Adrenal gland (tissue), 12 donors: ENCODE results near the gene ACVR1B. TPM values are rescaled to one million over a fixed set of nuclear protein-coding genes. Genes with fewer than 3 reads are reported as not detected.

Experiments used
- DNase-seq, 7 donors: peaks; one replicate each; pipeline ENCODE4 v3.0.0-alpha.2; 2019 to 2020
- H3K27ac ChIP-seq, 5 donors: fragments of 200-600 bp; sonication (generic) in 4 of 5; 1 replicate in 3 of 5; 2 replicates in 2 of 5; pipeline versions ENCODE4 v1.5.1 to v1.8.0; 2016 to 2020; ENCODE audit warnings: mild to moderate bottlenecking in 1 of 5
- H3K27me3 ChIP-seq: fragments of 200-600 bp; 2 replicates; pipeline ENCODE4 v1.8.0; 2021
- H3K36me3 ChIP-seq, 2 donors: fragments of 200-600 bp; replicated peaks in 1 of 2; 1 replicate in 1 of 2; 2 replicates in 1 of 2; pipeline versions ENCODE4 v1.5.1 to v1.8.0; 2018 to 2022
- H3K4me1 ChIP-seq, 2 donors: fragments of 200-600 bp; replicated peaks in 1 of 2; 1 replicate in 1 of 2; 2 replicates in 1 of 2; pipeline versions ENCODE4 v1.5.1 to v1.8.0; 2018 to 2021
- H3K4me3 ChIP-seq, 4 donors: fragments of 200-600 bp; sonication (generic) in 3 of 4; one replicate each; pipeline ENCODE4 v1.5.1; 2016 to 2018
- H3K9me3 ChIP-seq, 3 donors: fragments of 200-600 bp; sonication (generic) in 1 of 3; replicated peaks in 1 of 3; 1 replicate in 2 of 3; 2 replicates in 1 of 3; pipeline versions ENCODE4 v1.5.1 to v1.8.0; 2016 to 2021
- POLR2A ChIP-seq, 2 donors: fragments of 450-650 bp; IDR thresholded peaks; one replicate each; pipeline ENCODE4 v1.6.1; 2017; ENCODE audit warnings: antibody characterized with exemption in 2 of 2, mild to moderate bottlenecking in 2 of 2, moderate library complexity in 1 of 2
- WGBS, 4 donors: extraction: QIAGEN DNeasy Blood & Tissue Kit in 2 of 4; methylation state at CpG; one replicate each; pipeline versions ENCODE4 v1.1.5 to v1.1.7; 2013 to 2017; 5-methylcytosine and 5-hydroxymethylcytosine counted together
- intact Hi-C, 2 donors: fragments of 100-400 bp; cut with DNase I; formaldehyde crosslinking; loops; one replicate each; pipeline versions ENCODE4 v1.14.1 to v1.15.0; 2022 to 2023
- polyA plus RNA-seq, 3 donors: library from polyadenylated mRNA; stranded (reverse); fragments of 200-250 nt in 2 of 3; fragments of 350-450 nt in 1 of 3; fragmentation: Illumina TruSeq in 1 of 3; extraction: RNeasy Lipid Tissue Mini Kit (QIAGEN cat#74804) in 1 of 3; gene quantifications; one replicate each; pipeline ENCODE4 v1.2.3, GENCODE V29; 2013 to 2014
- total RNA-seq, 9 donors: library from RNA; depleted of rRNA in 4 of 9; stranded (reverse); fragments of >200 nt in 4 of 9; fragments of 120-200 nt in 1 of 9; fragmentation: NEBNext Ultra II Directional in 1 of 9; extraction: Animal tissue kit (Norgen Biotek cat#: 25700) in 1 of 9; gene quantifications; one replicate each; pipeline versions ENCODE4 v1.1.0 to v1.2.4, GENCODE V29; 2013 to 2023
- TF ChIP-seq, protein P1 (sequence below), 6 experiments: fragments of 450-650 bp in 4 of 6; fragments of 200-600 bp in 2 of 6; sonication (generic) in 1 of 6; IDR thresholded peaks; 1 replicate in 5 of 6; 2 replicates in 1 of 6; pipeline versions ENCODE4 v1.5.1 to v1.8.0; 2016 to 2021; ENCODE audit warnings: antibody characterized with exemption in 6 of 6, mild to moderate bottlenecking in 2 of 6, moderate library complexity in 1 of 6
- donor health status: healthy with polysubstance abuse.
- donor health status: Bipolar disorder and iron deficiency.
- donor health status: DM: yes; HTN: yes; CAD: no.
- donor health status: DM: no; HTN: no; CAD: no.
- donor health status: DM: no; HTN: no; CAD: no.
- donor health status: DM: yes; HTN: yes; CAD: no.

Gene ACVR1B
- total and polyA plus RNA-seq, 12 donors = 6.3 to 26.3 (median 13.9) TPM

DNA sequence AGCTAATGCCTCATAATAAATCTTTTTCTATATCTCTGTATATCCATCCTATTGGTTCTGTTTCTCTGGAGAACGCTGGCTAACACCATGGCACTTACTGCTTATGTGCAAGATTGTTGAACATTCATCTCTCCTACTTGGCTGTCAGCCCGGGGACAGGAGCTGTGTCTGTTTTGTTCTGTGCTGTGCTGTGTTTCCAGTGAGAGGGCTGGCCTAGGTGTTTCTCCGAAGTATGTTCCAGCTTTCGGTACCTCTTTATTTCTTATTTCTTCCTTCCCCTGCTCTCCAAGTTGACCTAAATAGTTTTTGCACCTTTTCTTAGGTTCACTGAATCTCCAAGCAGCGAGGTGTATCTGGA lies 80.9 kb downstream of the ACVR1B start:
- 1 to 3% (median 2%) methylated on average over 5 of the region's 5 CpGs for WGBS, 4 donors
- H3K36me3 ChIP-seq = no peaks in the 10 kb centered on the region
- TF ChIP-seq, protein P1, sequence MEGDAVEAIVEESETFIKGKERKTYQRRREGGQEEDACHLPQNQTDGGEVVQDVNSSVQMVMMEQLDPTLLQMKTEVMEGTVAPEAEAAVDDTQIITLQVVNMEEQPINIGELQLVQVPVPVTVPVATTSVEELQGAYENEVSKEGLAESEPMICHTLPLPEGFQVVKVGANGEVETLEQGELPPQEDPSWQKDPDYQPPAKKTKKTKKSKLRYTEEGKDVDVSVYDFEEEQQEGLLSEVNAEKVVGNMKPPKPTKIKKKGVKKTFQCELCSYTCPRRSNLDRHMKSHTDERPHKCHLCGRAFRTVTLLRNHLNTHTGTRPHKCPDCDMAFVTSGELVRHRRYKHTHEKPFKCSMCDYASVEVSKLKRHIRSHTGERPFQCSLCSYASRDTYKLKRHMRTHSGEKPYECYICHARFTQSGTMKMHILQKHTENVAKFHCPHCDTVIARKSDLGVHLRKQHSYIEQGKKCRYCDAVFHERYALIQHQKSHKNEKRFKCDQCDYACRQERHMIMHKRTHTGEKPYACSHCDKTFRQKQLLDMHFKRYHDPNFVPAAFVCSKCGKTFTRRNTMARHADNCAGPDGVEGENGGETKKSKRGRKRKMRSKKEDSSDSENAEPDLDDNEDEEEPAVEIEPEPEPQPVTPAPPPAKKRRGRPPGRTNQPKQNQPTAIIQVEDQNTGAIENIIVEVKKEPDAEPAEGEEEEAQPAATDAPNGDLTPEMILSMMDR (IDR thresholded peaks at IDR 0.05) = no peak
- no peak for TF ChIP-seq POLR2A (IDR thresholded peaks at IDR 0.05)
- H3K4me1 ChIP-seq = peaks cover 15 to 25% of the 10 kb centered on the region in 2 donors
- H3K9me3 ChIP-seq = no peaks in the 10 kb centered on the region
- peak overlapping the region in 2 of 4 donors; percentile 2 to 31 for H3K4me3 ChIP-seq
- peak; percentile 79 to 96 (median 89) for DNase-seq
- peak overlapping the region; percentile 74 to 95 (median 91) for H3K27ac ChIP-seq
- intact Hi-C loops = loop anchor here in 1 of 2 donors (2.0 kb wide), 1 partner anchor 18 kb away; the partner anchor contains the start of gene NR4A1
- no peaks in the 10 kb centered on the region for H3K27me3 ChIP-seq

DNA sequence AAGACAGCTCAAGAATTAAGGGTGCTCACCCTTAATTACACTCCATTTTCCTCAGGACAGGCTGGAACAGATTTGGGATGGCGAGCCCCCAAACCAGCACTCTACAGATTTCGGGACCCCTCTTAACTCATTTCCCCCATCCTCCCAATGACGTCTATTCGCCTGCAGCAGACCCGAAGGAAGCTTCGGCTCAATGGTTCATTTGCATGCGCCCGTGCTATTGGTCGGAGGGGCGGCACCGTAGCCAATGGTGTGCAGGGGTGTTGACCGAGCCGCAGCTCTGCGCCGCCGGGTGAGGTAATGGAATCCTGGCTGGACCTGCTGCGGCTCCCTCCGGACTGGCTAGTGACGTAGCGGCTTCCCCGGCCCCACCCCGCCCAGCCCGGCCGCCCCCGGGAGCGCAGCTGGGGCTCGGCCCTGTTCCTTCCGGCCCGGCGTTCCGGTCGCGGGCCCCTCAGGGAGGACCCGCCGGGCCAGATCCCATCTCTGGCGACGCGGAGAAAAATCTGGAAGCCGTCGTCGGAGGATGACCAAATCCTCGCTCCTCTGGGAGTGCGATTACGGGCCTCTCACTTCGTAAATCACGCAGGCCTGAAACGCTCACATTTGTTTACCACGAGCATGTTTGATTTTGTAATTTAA lies 81.4 kb downstream of the ACVR1B start:
- DNase-seq = peak; percentile 98 to 99 (median 99)
- Histone ChIP-seq H3K4me3 (peak overlapping the region in 2 of 4 donors; percentile 14 to 31), H3K36me3 (no peaks in the 10 kb centered on the region), H3K9me3 (no peaks in the 10 kb centered on the region), H3K27ac (peak overlapping the region; percentile 74 to 95 (median 91)), H3K4me1 (peaks cover 18 to 30% of the 10 kb centered on the region in 2 donors), H3K27me3 (no peaks in the 10 kb centered on the region)
- intact Hi-C loops = loop anchor here in 1 of 2 donors (2.0 kb wide), 1 partner anchor 18 kb away; the partner anchor contains the start of gene NR4A1
- WGBS, 4 donors = 0 to 1% (median 0%) methylated on average over 19 to 48 of the region's 48 CpGs
- TF ChIP-seq, protein P1 (IDR thresholded peaks at IDR 0.05) = no peak
- peak; percentile 79 to 83 for TF ChIP-seq POLR2A (IDR thresholded peaks at IDR 0.05)

DNA sequence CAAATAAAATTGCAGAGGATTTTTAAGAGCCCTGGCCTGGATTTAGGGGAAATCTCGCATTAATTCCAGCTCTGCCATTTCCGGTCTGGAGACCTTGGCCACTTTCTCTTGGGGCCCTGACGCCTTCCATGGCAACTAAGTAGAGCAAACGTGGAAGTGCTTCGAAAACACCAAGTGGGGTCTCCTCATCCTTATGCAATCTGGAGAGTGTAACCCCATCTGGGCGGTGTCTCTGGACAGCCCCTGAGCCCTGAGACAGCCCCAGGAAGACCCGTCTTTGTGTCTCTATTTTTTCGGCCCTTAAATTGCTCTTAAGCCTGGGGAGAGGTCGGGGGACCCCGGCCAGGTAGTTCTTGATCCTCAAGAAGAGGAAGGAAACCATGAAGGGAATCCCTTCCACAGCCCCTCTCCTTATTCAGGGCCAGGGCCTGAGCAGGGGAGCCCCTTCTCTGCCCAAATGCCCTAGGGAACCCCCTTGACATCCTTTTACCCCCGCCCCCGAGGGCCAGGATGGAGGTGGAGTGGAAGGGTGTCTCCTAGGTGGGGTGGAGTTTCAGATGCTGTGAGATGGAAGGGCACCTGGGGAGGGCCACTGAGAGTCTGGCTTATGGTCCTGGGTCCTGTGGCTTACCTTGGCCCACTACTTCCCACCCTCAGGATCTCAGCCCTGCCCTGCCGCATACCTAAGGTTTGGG lies 82.1 kb downstream of the ACVR1B start:
- Histone ChIP-seq H3K4me3 (peak overlapping the region in 2 of 4 donors; percentile 14 to 30), H3K27me3 (no peaks in the 10 kb centered on the region), H3K4me1 (peaks cover 22 to 34% of the 10 kb centered on the region in 2 donors), H3K9me3 (no peaks in the 10 kb centered on the region), H3K36me3 (no peaks in the 10 kb centered on the region), H3K27ac (peak overlapping the region; percentile 74 to 95 (median 90))
- TF ChIP-seq POLR2A (IDR thresholded peaks at IDR 0.05) = no peak
- TF ChIP-seq, protein P1 (IDR thresholded peaks at IDR 0.05) = no peak
- peak in 3 of 7 donors; percentile 35 to 58 (median 49) for DNase-seq
- intact Hi-C loops = loop anchor here in 1 of 2 donors (2.0 kb wide), 1 partner anchor 17 kb away; the partner anchor contains the start of gene NR4A1
- 58 to 65% (median 64%) methylated on average over 10 to 13 of the region's 13 CpGs for WGBS, 4 donors

DNA sequence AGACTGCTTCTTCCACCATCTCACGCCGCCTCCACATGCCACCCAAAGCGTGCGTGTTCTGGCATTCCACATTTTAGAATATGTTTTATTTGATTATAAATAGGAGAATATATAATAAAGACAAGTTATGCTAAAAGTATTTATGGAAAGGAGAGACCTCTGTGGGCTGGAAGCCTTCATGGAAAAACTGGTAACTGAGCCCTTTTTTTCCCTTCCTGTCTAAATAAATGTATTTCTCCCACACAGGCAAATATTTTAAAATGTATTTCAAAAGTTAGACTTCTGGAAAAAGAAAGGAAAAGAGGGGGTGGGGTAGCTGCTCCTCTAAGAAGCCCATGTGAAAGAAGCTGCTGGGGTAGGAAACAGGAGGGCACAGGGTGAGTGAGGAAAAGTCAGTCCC lies 83.7 kb downstream of the ACVR1B start:
- Histone ChIP-seq H3K4me3 (no peak overlapping the region), H3K4me1 (peaks cover 27 to 49% of the 10 kb centered on the region in 2 donors), H3K27me3 (no peaks in the 10 kb centered on the region), H3K27ac (peak overlapping the region in 1 of 5 donors; percentile 12), H3K36me3 (no peaks in the 10 kb centered on the region), H3K9me3 (no peaks in the 10 kb centered on the region)
- DNase-seq = no peak
- 90 to 93% (median 91%) methylated on average over 4 of the region's 4 CpGs for WGBS, 4 donors
- intact Hi-C loops = no loop called here
- TF ChIP-seq, protein P1 (IDR thresholded peaks at IDR 0.05) = no peak
- TF ChIP-seq POLR2A (IDR thresholded peaks at IDR 0.05) = no peak
